ENCODE data around the gene FSD2.
"Not testable (repeated sequence)": the region's sequence is repeated elsewhere in the genome, so short reads cannot be mapped to it uniquely, and the experiment has no call there.

FSD2 gene

DNA sequence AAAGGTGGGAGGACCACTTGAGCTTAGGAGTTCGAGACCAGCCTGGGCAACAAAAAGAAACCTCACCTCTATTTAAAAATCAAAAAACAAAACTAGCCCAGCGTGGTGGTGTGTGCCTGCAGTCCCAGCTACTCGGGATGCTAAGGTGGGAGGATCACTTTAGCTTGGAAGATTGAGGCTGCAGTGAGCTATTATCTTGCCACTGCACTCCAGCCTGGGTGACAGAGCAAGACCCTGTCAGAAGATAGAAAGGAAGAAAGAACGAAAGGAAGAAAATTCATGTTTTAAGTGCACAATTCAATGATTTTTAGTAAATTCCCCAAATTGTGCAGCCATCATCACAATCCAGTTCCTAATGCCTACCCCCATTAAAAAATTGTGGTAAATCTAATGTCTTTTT is 7.8 kb downstream of the FSD2 start:
- no peak for DNase-seq (ENCODE audit: low read depth in 2 of 2)

GRCh38 chr15:82793737-82794136 is 12.1 kb downstream of the FSD2 start:
- DNase-seq (ENCODE audit: low read depth in 2 of 2): no peak

GRCh38 chr15:82792068-82792467 is 13.8 kb downstream of the FSD2 start:
- no peak for DNase-seq (ENCODE audit: low read depth in 2 of 2)

GRCh38 chr15:82790321-82790720 is 15.5 kb downstream of the FSD2 start:
- no peak for DNase-seq (ENCODE audit: low read depth in 2 of 2)

DNA sequence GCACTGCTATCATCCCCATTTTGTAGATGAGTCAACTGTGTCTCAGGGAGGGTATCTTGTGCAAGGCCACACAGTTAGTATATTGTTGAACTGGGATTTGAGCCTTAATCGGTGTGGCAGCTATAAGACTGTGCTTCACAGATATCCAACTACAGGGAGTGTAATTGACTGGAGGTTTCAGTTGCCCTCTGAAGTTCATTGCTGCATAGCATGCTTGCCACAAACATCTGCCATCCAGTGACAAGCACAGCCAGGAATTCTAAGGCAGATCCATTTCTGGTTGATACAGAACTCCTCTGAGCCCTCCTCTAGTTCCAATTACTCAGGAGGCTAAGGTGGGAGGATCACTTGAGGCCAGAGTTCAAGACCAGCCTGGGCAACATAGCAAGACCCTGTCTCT is 16.4 kb downstream of the FSD2 start:
- no peak for DNase-seq (ENCODE audit: low read depth in 2 of 2)

DNA sequence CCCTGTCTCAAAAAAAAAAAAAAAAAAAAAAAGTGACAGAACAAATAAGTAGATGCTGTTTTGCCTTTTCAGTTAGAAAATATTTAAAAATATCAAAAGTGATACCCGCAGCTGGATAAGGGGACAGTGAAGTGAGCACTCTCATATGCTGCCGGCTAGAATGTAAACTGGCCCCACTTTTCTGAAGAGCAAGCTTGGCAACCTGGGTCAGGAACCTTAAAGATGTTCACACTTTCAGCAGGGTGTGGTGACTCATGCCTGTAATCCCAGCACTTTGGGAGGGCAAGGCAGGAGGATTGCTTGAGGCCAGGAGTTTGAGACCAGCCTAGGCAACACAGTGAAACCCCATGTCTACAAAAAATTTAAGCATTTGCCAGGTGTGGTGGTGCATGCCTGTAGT is 17.4 kb downstream of the FSD2 start:
- no peak for DNase-seq (ENCODE audit: low read depth in 2 of 2)

- DNase-seq (ENCODE audit: low read depth in 2 of 2): no peak
Measured at GRCh38 chr15:82781349-82781748, 24.5 kb downstream of the FSD2 start.

DNA sequence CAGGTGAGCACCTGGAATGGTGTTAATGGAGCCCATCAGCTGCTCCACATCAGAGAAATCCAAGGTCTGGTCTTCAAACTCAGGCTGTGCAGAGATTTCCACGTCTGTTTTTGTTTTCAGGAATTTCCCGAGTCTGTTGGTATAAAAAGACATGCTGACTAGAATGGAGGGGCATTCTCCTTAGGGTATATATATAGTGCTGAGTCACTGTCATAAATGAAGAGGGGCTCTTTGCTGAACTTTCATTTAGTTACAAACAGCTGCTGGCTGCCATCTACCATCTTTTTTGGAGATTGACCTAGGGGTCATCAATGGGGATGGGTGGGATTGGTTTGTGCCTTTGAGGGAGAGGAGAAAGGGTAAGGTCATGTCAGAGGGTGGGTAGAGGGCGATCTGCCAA is 27.1 kb downstream of the FSD2 start:
- no peak for DNase-seq (ENCODE audit: low read depth in 2 of 2)

DNA sequence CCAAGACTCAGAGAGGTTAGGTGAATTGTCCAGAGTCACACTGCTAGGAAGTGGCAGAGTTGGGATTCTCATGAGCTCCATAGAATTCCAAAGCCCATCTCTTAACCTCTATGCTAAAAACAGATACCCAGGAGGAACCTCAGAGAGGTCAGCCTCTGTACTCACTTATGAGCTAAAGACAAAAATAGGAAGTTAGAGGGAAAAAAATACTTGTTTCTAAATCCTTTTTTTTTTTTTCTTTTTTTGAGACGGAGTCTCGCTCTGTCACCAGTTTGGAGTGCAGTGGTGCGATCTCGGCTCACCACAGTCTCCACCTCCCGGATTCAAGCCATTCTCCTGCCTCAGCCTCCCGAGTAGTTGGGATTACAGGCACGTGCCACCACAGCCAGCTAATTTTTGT is 31.4 kb downstream of the FSD2 start:
- no peak for DNase-seq (ENCODE audit: low read depth in 2 of 2)

GRCh38 chr15:82771789-82772607 is 33.9 kb downstream of the FSD2 start:
- DNase-seq (ENCODE audit: low read depth in 2 of 2): no peak

DNA sequence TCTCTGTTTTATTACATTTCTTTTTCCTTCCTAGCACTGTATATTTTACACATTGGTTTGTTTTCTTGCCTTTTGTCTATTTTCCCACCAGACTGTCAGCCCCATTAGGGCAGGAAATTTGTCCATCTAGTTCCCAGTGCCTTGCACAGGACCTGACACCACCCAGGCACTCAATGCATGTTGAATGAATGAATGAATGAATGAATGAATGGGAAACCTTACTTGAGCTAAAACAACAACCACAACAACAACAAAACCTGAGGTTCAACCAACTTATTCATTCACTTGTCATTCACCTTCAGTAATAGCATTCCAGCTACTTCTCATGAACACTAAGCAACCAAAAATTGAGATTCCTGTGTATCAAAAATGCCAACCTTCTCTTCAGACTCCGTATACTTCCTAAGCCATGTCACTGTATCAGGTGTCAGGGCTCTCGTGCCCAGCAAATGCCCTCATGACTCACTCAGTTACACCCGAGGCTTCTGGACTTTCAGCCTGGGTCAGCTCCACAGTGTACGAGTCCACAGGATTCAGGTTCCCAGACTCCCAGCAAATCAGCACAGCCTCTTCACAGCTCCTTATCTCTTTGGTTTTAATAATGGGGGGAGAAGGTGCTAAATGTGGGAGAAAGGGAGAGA is 37.3 kb downstream of the FSD2 start:
- DNase-seq (ENCODE audit: low read depth in 2 of 2): no peak

GRCh38 chr15:82767163-82767829 is 38.6 kb downstream of the FSD2 start:
- DNase-seq (ENCODE audit: low read depth in 2 of 2): no peak

GRCh38 chr15:82766201-82766600 is 39.7 kb downstream of the FSD2 start:
- DNase-seq (ENCODE audit: low read depth in 2 of 2): not testable (repeated sequence)

- DNase-seq (ENCODE audit: low read depth in 2 of 2): no peak
Measured at GRCh38 chr15:82764740-82765139, 41.1 kb downstream of the FSD2 start.

- no peak for DNase-seq (ENCODE audit: low read depth in 2 of 2)
Measured at GRCh38 chr15:82764117-82764490, 41.8 kb downstream of the FSD2 start.

DNA sequence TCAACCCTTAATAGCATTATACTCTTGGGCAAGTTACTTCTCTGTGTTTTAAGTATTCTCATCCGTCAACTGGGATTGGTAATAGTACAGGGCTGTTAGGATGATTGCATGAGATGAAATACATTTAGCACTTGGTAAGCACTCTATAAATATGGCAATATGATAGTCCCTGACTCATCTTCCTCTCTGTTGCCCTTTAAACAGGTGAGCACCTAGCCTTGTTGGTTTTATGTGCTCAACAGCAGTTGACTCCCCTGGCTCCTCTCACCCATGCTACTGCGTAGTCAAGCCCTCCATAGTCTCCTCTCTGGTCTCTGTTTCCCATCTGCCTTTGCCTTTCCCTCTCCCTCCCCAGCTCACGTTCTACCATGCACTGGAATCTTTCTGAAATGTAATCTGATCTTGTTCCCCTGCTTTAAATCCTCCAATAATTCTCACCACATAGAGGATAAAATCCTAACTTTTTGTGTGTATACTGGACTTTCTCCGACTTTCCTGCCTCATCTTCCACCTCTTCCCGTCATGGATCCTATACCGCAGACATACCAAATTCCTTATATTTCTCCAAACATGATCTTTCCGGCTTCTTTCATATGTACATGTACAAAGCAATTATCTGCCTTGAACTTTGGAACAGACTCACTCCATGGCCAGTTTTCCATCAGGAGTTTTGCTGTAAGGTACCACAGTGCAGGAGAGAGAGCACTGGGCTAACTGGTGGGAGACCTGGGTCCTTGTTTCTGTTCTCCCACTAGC is 42.3 kb downstream of the FSD2 start:
- no peak for DNase-seq (ENCODE audit: low read depth in 2 of 2)

DNA sequence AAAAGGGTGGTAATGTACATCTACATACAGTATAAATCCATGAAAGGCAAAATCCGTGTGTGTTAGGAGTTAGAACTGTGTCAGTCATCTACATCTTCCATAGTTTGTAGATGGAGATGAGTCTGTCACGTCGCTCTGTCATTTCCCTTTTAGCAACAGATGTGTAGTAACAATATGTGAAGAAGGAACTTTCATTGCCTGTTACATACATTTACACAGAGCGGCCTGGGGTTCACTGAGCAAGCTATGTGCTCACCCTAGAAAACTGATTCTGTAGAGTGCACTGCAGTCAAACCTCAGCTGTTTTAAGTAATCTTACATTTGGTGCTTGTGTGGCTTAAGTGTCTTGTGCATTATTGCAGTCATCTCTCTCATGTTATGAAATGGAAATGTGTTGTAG is 54.6 kb downstream of the FSD2 start:
- no peak for DNase-seq (ENCODE audit: low read depth in 2 of 2)

- DNase-seq (ENCODE audit: low read depth in 2 of 2): no peak
Measured at GRCh38 chr15:82750831-82751180, 55.1 kb downstream of the FSD2 start.

GRCh38 chr15:82749951-82750830 is 55.7 kb downstream of the FSD2 start:
- peak; percentile 79 to 84 for DNase-seq (ENCODE audit: low read depth in 2 of 2)

DNA sequence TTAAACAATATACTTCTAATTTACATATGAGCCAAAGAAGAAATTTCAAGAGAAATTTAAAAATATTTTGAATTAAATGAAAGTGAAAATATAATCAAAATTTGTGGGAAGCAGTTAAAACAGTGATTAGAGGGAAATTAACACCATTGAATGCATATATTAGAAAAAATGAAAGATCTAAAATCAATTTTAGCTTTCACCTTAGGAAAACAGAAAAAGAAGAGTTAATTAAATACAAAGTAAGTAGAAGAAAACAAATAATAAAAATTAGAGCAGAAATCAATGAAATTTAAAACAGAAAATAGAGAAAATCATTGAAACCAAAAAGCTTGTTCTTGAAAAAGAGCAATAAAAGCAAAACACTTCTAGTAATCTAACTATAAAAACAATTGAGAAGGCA is 57.6 kb downstream of the FSD2 start:
- no peak for DNase-seq (ENCODE audit: low read depth in 2 of 2)

DNA sequence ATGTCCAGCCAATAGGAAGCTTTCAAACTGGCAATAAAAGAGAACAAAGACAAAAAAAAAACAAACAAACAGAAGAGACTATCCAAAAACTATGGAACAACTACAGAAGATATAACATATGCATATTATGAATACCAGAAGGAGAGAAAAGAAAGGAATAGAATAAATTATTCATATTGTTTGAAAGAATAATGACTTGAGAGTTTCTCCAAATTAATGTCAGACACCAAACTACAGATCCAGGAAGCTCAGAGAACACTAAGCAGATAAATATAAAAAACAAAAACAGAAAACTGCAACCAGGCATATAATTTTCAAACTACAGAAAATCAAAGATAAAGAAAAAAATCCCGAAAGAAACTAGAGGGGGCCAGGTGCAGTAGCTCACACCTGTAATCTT is 62.1 kb downstream of the FSD2 start:
- DNase-seq (ENCODE audit: low read depth in 2 of 2): no peak

Measured in stimulated activated CD4-positive, alpha-beta T cell treated with anti-CD3 and anti-CD28 coated beads, Interleukin-12 subunit alpha, Interleukin-12 subunit beta, amount 100 ng/mL, for 24 hours (primary cell).